K562 (cell line): ENCODE data around the gene ARID3B. TPM values are rescaled to one million over a fixed set of nuclear protein-coding genes. Genes with fewer than 3 reads are reported as not detected.
A peak's percentile ranks its signal among the peaks of the same experiment; 100 is the strongest.

Experiments used
- ARID2 ChIP-seq: fragments of 450-650 bp; IDR thresholded peaks from 2 replicates; pipeline ENCODE4 v1.6.1; 2017; ENCODE audit warnings: antibody characterized with exemption, mild to moderate bottlenecking
- CTCF ChIP-seq, 3 experiments: IDR thresholded peaks in 2 of 3; conservative IDR thresholded peaks in 1 of 3; 2 replicates each; pipeline ENCODE4 v1.5.1; 2011 to 2012; ENCODE audit warnings: low read length in 3 of 3, mild to moderate bottlenecking in 3 of 3, control low read depth in 2 of 3, improper control_type of control experiment in 1 of 3, inconsistent platforms in 1 of 3, low read depth in 1 of 3, mixed read lengths in 1 of 3, moderate library complexity in 1 of 3; ENCODE audit not compliant: insufficient read depth in 2 of 3
- DNMT1 ChIP-seq: fragments of 450-650 bp; IDR thresholded peaks from 2 replicates; pipeline ENCODE4 v1.6.1; 2016; ENCODE audit warnings: antibody characterized with exemption, mild to moderate bottlenecking
- EZH2 ChIP-seq: IDR thresholded peaks from 2 replicates; pipeline ENCODE4 v1.6.1; 2012; ENCODE audit warnings: low read depth, mild to moderate bottlenecking, inconsistent platforms, low read length, borderline replicate concordance
- HDAC6 ChIP-seq: IDR thresholded peaks from 2 replicates; pipeline ENCODE4 v1.6.1; 2012; ENCODE audit warnings: low read depth, mild to moderate bottlenecking, control low read depth, inconsistent platforms, low read length, moderate library complexity
- HMGXB4 ChIP-seq: sonication (generic); formaldehyde crosslinking; IDR thresholded peaks from 2 replicates; pipeline ENCODE4 v1.8.1; 2023; ENCODE audit warnings: mild to moderate bottlenecking, missing genetic modification reagents
- JUNB ChIP-seq: fragments of 450-650 bp; formaldehyde crosslinking; conservative IDR thresholded peaks from 2 replicates; pipeline ENCODE4 v1.4.0; 2020; ENCODE audit warnings: mild to moderate bottlenecking
- KHSRP ChIP-seq: fragments of 450-650 bp; IDR thresholded peaks from 2 replicates; pipeline ENCODE4 v1.6.1; 2017
- MBD1 ChIP-seq: fragments of 250-450 bp; sonication (Bioruptor Pico); IDR thresholded peaks from 2 replicates; pipeline ENCODE4 v1.8.0; 2022; ENCODE audit warnings: inconsistent platforms
- MCM2 ChIP-seq: fragments of 450-650 bp; IDR thresholded peaks from 2 replicates; pipeline ENCODE4 v1.6.1; 2017; ENCODE audit warnings: low read depth, mild to moderate bottlenecking
- RBM25 ChIP-seq: fragments of 200-400 bp; formaldehyde crosslinking; IDR thresholded peaks from 2 replicates; pipeline ENCODE4 v1.6.1; 2018; ENCODE audit warnings: low read length, low read depth, moderate library complexity; ENCODE audit not compliant: severe bottlenecking
- UBTF ChIP-seq, 2 experiments: IDR thresholded peaks; 2 replicates each; pipeline ENCODE4 v1.6.1; 2012; ENCODE audit warnings: improper control_type of control experiment in 2 of 2, low read depth in 2 of 2, low read length in 2 of 2, borderline replicate concordance in 1 of 2
- ZBTB12 ChIP-seq: fragments of 250-450 bp; sonication (Bioruptor Pico); IDR thresholded peaks from 2 replicates; pipeline ENCODE4 v1.4.0; 2020
- polyA plus RNA-seq, 8 experiments: library from polyadenylated mRNA; depleted of rRNA in 4 of 8; stranded (reverse) in 5 of 8; unstranded in 3 of 8; fragments of >200 nt; fragmentation: Nextera tagmentation in 2 of 8; fragmentation: Illumina TruSeq in 1 of 8; extraction: Ambion mirVana in 2 of 8; extraction: Trizol in 1 of 8; gene quantifications; 2 replicates each; pipeline versions ENCODE4 v1.2.1 to v1.2.3, GENCODE V29; 2011 to 2014; ENCODE audit warnings: inconsistent platforms in 1 of 8, missing spikeins in 1 of 8
- total RNA-seq, 7 experiments: library from RNA; depleted of rRNA in 6 of 7; stranded (reverse); fragments of >200 nt in 6 of 7; fragmentation: Illumina TruSeq in 2 of 7; extraction: Trizol in 2 of 7; gene quantifications; 2 replicates each; pipeline versions ENCODE4 v1.2.1 to v1.2.3, GENCODE V29; 2011 to 2021; ENCODE audit warnings: low replicate concordance in 1 of 7

Gene ARID3B
- total and polyA plus RNA-seq, 9 of the 15 experiments (the other 6 are each of a cell fraction or from before 2014, with no cell fraction given), result 0.32 to 15.1 (median 7.1) TPM

GRCh38 chr15:74545776-74546656 is 5.0 kb downstream of the ARID3B start (continued):
- TF ChIP-seq CTCF (IDR thresholded peaks at IDR 0.05 in 2 of 3, conservative IDR thresholded peaks at IDR 0.05 in 1 of 3; ENCODE audit: insufficient read depth in 2 of 3, low read depth in 1 of 3, low read length in 3 of 3), result 0 out of 6 replicates have a peak, but pooled peaks of 1 of the 3 experiments have one; percentile 4
- TF ChIP-seq EZH2, result no peak
- peak; percentile 69 for TF ChIP-seq ZBTB12 (CRISPR knock-in tag)
- no peak for TF ChIP-seq ARID2
- TF ChIP-seq UBTF (IDR thresholded peaks at IDR 0.05; ENCODE audit: borderline replicate concordance in 1 of 2, low read depth in 2 of 2, low read length in 2 of 2), result peak in 1 of 2 experiments; percentile 88; a peak in 2 of 4 replicates
- TF ChIP-seq RBM25, result no peak
- no peak for TF ChIP-seq MBD1 (CRISPR knock-in tag)
- no peak for TF ChIP-seq DNMT1
- no peak for TF ChIP-seq JUNB
- no peak for TF ChIP-seq MCM2
- 0 out of 2 replicates have a peak, but pooled peaks have one; percentile 56 for TF ChIP-seq HMGXB4
- TF ChIP-seq KHSRP, result no peak; the same call in 1 of the 2 replicates
- TF ChIP-seq HDAC6, result no peak
